ENCODE results near the gene SHLD2.

DNA sequence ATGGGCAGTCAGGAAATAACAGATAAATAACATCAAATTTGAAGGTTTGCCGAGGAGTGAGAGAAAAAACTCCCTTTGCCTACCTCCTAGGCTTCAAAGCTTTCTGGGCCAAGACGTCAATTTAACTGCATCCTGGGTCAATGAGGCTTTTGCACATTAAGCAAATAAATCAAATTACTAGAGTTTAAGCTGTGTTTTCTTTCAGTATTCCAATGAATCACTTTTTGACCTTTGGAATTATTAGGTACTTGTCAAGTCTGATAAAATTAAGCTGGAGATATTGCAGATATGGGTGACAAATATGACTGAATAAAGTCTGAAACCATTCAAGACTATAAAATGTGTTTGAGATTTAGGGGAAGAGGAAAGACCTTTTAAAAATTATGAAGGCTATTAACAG is 22.6 kb upstream of the SHLD2 start:
- TF ChIP-seq FOXA1 (IDR thresholded peaks at IDR 0.05) (no peak), FOXK2 (IDR thresholded peaks at IDR 0.05) (no peak), SP1 (IDR thresholded peaks at IDR 0.05) (no peak), SUZ12 (IDR thresholded peaks at IDR 0.05) (no peak), CTBP1 (IDR thresholded peaks at IDR 0.05; ENCODE audit: borderline replicate concordance) (no peak), FOXM1 (IDR thresholded peaks at IDR 0.05; ENCODE audit: borderline replicate concordance) (no peak), BHLHE40 (IDR thresholded peaks at IDR 0.05; ENCODE audit: borderline replicate concordance) (no peak), TARDBP (IDR thresholded peaks at IDR 0.05) (no peak), ZNF384 (IDR thresholded peaks at IDR 0.05) (no peak), L3MBTL2 (conservative IDR thresholded peaks at IDR 0.05) (no peak)

Data from HEK293T (cell line).